NOMO-1 treated with dmso at 0.1 percent for 144 hours (cell line): ENCODE results near the gene ALPL.

Experiments used
- DNase-seq: peaks from one replicate; lab custom pipeline; 2025; ENCODE audit not compliant: unreplicated experiment; lab: John Stamatoyannopoulos, UW

The ALPL gene

DNA sequence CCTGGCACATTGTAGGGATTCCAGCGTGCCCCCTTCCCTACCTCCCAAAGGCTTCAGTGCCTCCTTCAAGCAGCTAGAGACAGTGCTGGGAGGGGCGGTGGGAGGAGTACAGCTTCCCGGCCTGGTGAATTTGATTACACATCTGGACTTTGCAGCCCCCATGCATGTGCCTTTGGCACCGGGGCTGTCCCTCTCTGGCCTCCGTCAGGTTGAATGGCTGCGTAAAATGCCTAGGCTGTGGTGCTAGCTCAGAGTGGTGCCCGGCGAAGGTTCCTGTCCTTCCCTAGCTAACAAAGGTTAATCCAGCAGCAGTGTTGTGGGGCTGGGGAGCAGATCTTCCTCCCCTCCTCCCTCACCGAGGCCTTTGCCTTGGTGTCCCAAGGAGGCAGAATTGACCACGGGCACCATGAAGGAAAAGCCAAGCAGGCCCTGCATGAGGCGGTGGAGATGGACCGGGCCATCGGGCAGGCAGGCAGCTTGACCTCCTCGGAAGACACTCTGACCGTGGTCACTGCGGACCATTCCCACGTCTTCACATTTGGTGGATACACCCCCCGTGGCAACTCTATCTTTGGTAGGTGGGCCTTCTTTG is 66.2 kb downstream of the ALPL start:
- DNase-seq, result no peak

DNA sequence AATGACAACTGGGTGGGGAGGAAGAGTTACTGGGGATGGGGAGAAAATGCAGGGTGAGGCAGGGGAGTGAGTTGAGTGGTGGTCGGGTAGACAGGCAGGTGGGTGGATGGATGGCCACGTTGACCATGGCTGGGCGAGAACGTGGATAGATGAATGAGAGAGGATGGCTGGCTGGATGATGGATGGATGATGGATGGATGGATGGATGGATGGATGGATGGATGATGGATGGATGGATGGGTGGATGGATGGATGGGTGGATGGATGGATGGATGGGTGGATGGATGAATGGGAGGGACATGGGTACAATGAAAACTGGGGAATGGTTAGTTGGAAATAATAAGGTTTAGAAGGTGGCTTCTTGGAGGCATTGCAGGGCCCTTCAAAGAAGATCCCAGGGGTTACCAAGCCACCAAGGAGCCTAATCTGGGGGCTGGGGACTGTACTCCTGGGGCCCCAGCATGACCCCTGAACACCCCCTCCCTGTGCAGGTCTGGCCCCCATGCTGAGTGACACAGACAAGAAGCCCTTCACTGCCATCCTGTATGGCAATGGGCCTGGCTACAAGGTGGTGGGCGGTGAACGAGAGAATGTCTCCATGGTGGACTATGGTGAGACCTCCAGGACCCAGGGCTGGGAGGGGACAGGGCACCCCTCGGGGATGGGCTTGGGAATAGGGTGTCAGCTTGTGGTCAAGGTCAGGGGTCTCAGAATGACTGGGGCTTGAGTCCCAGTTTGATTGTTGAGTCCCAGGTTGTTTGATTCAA is 67.0 kb downstream of the ALPL start:
- no peak for DNase-seq

DNA sequence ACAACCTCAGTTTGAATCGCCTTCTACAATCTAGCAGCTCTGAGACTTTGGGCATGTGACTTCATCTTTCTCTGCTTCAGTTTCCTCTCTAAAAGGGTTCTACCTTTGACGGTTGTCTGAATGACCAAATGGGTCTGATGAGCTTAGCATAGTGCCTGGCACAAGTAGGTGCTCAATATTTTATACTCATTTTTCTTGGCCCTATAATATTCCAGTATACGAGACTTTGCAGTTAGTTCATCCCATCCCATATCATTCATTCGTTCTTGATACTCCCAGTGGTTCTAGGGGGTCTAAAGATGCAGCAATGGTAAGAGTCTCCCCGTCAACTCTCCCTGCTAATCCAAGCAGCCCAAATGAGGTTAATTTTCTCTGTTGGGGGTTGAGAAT is 67.6 kb downstream of the ALPL start:
- DNase-seq, result no peak

DNA sequence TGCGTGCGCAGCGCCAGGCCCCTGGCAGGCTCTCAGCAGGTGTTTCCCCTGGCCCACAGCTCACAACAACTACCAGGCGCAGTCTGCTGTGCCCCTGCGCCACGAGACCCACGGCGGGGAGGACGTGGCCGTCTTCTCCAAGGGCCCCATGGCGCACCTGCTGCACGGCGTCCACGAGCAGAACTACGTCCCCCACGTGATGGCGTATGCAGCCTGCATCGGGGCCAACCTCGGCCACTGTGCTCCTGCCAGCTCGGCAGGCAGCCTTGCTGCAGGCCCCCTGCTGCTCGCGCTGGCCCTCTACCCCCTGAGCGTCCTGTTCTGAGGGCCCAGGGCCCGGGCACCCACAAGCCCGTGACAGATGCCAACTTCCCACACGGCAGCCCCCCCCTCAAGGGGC is 68.1 kb downstream of the ALPL start:
- DNase-seq, result no peak

DNA sequence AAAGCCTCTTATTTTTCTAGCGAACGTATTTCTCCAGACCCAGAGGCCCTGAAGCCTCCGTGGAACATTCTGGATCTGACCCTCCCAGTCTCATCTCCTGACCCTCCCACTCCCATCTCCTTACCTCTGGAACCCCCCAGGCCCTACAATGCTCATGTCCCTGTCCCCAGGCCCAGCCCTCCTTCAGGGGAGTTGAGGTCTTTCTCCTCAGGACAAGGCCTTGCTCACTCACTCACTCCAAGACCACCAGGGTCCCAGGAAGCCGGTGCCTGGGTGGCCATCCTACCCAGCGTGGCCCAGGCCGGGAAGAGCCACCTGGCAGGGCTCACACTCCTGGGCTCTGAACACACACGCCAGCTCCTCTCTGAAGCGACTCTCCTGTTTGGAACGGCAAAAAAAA is 68.7 kb downstream of the ALPL start:
- no peak for DNase-seq

DNA sequence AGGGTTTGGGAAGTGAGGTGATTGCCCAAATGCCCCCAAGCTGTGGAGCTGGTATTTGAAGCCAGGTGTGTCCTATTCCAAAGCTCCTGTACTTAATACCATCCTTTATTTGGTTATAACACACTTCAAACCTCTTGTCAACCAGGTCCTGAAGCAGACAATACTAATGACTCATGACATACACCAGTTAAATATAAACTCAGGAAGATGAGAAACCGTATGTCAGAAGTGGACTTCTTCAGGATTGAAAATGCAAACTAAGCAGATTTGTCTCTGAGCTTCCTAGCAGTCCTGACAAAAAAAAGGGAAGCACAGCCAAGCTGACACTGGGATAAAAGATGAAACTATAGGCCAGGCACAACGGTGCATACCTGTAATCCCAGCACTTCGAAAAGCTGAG is 70.6 kb downstream of the ALPL start:
- no peak for DNase-seq

DNA sequence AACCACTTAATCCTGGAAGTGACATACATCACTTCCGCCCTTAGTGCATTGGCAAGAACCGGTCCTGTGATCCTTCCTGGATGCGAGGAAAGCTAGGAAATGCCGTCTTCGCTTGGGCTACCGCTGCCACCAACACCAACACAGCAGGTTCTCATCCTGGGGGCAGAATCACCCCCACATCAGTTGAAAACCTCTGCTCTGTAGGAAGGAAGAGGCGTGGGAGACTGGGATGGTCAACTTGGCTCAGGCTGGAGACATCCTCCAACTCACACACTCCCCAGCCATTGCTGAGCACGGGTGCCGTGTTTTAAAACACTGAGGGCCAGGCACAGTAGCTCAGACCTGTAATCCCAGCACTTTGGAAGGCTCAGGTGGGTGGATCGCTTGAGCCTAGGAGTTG is 74.9 kb downstream of the ALPL start:
- no peak for DNase-seq

DNA sequence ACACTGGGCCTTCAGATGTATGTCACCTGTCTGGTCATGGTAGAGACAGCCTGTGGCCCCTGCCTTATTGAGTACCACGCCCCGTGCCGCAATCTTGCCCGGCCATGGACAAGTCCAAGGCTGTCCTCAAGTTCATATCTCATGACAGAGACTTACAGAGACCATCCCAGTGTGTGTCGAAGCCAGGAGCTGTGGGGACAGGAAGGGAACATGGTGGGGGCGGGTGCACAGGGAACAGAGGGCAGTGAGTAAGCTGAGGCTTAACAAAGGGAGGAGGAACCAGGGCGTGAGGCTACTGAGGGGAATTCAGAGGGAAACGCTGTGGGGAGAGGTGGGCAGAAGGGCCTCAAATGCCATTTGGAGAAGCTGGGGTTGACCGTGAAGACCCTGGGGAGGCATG is 75.8 kb downstream of the ALPL start:
- DNase-seq, result no peak

DNA sequence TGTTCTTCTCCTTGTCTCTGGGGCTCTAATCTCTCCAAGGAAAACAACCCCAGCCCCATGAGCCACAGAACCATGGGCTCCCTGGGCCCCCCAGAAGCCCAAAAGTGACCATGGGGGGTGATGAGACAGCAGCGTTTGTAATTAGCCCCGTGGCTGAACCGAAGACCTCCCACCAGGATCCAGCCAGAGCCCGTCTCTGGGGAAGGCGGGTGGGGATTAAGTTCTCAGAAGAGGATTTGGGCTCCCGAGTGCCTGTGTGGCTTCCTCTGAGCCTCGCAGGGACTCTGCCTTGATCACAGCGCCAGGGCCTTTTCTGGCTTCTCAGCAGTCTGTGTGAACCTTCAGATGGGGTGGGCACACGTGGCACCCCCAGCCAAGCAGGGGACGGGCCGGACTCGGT is 77.0 kb downstream of the ALPL start:
- DNase-seq, result no peak

DNA sequence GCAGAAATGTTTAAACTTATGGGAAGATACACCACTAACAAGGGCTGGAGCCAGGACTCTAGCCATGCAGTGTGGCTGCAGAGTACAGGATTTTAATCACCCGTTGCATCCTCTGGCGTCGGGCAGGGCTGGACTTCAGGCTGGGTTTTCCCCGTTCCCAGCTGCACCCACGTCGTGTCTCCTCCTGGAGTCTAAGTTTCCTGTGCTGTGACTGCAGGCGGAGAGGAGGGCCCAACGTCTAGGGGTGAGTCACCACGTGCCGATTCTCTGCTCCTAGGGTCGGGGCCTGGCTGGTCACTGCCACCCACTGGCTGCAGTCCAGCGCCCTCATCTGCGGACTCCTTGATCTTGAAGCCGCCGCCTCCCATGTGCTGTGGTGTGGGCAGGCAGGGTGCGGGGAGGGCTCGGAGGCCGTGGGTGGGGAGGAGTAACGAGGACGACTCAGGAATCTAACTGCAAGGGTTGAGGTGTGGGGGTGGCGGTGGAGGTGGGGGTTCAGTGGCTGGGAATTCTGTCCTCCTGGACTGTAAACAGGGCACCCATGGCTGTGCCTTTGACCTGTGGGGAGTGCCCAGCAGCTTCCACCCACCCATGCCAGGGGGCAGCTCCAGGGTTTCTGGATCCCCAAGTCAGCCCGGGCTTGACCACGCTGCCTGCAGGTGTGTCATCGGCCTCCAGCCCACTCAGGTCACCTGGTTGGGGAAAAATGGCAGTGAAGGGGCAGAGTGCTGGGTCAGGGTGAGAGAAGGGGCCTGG is 77.8 kb downstream of the ALPL start:
- no peak for DNase-seq

DNA sequence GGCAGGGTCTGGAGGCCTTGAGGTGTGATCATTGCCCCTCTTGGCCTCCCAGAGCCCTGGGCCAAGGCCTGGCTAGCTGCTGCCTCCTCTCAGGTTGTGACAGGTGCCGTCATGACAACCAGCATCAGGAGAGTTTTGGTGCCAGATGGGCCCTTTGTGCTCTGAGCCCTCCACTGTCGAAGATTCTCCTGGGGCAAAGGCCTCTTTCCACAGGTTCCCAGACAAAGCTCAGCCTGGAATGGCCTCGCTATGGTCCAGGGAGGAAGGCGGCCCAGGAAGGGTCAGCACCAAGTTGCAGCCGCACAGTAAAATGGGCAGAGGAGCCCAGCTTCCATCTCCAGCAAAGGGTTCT is 78.4 kb downstream of the ALPL start:
- DNase-seq, result no peak

DNA sequence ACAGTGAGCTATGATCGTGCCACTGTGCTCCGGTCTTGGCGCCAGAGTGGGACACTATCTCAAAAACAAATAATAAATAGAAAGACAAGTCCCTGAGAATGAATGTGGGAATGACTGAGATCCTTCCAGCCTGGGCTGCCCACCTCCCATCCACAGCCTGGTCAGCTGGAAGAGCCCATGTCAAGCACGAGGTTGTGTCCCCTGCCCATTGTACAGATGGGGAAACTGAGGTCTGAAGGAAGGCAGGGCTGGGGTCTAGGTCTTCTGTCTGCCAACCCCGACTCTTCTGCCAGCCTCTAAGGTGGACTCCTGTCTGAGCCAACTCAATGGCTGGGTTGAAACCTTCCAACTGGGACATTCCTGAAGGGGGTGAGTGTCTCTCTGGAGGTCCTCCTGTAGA is 80.4 kb downstream of the ALPL start:
- DNase-seq, result no peak

DNA sequence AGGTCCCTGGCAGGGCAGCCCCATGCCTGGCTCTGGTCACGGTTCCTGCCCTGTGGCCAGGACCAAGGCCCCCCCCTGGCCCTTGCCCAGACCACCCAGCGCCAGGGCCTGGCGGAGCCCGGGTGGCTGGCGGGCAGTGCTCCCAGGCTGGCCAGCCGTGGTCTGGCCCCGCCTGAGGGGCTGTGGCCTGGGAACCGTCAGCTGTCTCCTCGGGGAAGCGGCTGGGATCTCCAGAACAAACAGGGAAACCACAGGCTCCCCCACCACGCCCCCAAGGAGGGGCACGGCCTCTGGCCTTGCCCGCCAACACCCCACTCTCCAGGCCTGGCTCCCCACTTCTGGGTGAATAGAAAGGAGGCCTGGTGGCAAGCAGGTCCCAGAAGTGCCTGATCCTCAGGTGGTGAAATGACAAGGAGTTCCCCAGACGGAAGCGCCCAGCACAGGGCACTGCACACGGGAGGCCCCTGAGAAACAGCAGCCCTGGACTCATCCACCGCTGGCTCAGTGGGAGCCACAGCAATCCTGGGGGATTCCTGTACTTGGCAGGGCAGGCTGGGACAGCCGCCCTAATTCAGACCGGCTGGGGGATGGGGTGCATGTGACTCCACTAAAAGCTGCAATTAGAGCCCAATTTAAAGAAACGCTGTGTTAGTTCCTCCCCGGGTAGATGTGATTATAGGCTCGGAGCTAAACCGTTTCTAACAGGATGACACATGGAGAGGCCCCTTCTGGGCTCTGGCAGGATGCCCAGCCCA is 81.1 kb downstream of the ALPL start:
- DNase-seq, result peak; percentile 54

DNA sequence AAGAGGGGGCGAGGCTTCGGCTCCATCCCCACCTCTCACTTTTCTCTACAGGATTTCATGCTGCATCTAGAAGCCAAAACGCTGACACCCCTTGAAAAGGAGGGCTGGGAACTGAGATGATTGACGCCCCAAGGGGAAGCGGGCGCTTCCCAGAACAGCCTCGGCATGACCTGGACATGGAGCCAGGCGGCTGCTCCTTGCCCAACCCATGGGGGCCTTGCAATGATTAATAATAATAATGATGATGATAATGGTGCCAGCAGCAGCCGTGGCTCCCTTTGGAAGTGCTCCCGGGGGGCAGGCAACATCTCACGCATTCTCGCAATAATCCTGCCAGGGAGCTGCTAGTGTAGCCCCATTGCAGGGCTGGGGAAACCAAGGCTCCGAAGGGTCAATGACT is 81.7 kb downstream of the ALPL start:
- no peak for DNase-seq

DNA sequence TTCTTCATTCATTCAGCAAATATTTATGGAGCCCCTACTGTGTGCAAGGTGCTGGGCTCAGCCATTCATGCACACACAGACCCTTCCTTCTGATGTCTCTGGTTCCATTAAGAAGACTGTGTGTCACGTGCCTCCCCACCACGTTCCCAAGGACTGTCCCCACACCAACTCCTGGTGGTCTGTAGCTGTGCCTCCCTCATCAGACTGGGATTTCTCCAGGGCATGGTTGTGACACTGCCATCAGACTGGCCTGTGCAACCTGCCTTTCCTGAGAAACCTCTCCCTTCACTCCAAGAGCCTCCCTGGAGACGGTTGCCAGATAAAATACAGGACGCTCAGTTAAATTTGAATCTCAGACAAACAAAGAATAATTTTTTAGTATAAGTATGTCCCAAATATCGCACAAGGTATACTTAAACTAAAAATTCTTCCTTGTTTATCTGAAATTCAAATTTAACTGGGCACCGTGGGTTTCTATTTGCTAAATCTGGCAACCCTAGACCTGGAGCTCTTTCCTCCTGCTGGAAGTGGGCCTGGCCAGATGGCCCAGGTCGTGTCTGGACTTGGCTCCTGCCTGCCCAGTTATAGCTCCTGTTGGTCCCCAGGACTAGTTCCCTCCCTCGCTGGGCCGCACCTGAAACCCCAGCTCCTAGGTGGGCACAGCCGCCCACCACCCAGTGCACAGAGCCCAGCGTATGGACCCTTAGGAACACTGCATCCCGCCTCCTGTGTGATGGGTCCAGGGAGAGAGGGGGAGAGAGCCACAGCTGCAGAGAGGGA is 83.1 kb downstream of the ALPL start:
- no peak for DNase-seq

DNA sequence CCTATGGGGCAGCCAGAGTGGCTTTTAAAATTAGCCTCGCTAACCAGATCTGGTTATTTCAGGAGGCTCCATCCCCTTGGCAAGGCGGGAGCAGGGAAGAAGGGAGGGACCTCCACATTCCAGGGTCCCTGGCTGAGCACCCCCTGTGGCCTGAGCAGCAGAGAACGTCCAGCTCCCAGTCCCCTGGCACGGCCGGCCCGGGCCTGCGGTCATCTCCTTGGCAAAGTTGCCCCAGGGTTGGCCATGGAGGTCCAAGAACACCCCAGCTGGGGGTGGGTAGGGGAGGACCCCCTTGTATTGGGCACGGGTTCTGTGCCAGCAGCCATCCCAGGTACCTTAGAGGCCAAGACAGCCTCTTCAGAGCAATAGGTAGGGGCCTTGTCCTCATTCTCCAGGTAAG is 84.0 kb downstream of the ALPL start:
- no peak for DNase-seq

DNA sequence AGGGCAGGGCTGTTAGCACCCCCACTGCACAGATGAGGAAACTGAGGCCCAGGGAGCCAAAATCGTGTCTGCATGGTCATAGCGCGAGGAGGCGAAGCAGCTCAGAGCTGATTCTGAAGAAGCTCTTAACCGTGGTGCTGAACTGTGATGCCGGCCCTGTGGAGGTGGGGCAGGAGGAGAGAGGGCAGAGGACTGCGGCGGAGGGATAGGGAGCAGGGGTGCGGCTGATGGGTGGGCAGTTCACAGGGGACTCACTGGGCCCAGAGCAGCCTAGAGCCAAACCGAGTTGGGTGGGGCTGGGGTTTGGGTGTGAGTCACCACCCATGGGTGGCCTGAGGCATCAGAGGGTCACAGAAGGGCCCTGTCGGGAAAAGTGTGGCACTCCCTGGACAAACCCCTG is 85.3 kb downstream of the ALPL start:
- no peak for DNase-seq

DNA sequence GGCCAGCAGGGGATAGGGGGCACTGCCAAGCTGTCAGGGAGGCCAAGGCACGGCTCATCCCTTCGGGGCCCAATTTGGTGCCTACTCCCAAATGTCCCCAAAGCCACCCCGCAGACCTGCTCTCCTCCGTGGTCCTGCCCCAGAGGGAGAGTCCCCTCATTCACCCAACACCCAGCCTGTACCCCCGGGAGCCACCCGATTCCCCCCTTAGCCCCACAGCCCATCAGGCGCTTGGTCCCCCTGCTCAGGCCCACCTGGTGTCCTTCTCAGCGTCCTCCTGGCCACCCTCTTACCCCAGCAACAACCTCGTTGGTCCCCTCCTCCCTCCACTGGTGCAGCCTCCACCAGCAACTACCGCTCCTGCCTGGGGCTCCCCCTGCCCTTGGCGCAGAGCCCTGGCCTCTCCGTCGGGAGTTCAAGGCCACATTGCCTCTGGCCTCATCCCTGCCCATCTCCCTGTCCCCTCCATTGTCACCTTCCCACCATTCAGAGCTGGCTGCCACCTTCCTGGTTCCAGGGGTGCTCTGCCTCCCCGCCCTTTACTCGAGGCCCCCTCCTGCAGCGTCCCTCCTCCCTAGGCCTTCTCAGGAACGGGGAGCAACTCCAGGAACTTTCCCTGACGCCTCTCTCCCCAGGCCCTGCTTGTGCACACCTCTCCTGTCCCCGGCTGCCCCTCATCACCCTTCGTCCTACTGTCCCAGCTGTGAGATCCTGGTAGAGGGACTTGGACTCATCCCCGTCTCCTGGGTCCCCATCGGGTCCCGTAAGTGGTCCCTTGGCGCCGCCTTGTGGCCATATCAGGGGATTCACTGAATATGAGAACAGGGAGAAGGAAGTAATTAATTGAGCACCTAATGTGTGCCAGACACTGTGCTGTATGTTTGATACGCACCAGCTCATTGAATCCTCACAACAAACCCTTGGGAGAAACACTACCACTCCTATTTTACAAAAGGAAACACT is 86.0 kb downstream of the ALPL start:
- DNase-seq, result no peak

DNA sequence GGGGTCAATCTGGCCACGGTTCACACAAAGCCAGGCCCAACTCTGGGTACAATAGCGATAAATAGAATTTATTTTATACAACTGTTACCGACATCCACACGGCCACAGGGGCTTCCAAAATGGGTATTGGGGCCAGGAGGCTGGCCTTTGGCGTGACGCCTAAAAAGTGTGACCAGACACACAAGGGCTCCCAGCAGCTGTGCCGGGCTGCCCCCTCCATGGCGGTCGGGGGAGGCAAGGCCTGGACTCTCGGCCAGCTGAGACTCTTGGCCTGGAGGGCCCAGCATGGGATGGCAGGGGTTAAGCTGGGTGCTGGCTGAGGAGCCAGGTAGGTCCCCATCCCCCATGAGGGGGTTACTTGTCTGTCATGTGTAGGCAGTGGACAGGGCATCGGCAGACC is 87.0 kb downstream of the ALPL start:
- no peak for DNase-seq

DNA sequence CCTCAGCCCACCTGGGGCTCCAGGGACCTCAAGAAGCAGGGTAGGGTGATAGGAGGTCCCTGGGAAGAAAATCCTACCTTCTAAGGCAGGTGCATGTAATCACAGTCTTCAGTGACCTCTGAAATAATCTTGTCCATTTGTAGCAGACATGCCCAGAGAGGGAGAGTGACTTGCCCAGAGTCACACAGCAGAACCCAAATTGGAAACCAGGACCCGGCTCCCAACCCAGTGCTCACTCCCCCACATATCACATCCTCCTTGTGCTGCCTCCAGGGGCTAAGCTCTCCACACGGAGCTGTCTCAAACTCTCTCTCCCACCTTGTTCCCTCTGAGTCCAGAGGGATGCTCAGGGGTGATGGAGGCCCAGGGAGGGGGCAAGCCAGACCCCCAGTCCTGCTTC is 87.4 kb downstream of the ALPL start:
- no peak for DNase-seq
